ENCODE measurements around the gene ACOXL. TPM values are rescaled to one million over a fixed set of nuclear protein-coding genes. Genes with fewer than 3 reads are reported as not detected.
A peak's percentile ranks its signal among the peaks of the same experiment; 100 is the strongest.

Gene ACOXL
- total RNA-seq, 1 donor from 2014 or later: 0.58 TPM

DNA sequence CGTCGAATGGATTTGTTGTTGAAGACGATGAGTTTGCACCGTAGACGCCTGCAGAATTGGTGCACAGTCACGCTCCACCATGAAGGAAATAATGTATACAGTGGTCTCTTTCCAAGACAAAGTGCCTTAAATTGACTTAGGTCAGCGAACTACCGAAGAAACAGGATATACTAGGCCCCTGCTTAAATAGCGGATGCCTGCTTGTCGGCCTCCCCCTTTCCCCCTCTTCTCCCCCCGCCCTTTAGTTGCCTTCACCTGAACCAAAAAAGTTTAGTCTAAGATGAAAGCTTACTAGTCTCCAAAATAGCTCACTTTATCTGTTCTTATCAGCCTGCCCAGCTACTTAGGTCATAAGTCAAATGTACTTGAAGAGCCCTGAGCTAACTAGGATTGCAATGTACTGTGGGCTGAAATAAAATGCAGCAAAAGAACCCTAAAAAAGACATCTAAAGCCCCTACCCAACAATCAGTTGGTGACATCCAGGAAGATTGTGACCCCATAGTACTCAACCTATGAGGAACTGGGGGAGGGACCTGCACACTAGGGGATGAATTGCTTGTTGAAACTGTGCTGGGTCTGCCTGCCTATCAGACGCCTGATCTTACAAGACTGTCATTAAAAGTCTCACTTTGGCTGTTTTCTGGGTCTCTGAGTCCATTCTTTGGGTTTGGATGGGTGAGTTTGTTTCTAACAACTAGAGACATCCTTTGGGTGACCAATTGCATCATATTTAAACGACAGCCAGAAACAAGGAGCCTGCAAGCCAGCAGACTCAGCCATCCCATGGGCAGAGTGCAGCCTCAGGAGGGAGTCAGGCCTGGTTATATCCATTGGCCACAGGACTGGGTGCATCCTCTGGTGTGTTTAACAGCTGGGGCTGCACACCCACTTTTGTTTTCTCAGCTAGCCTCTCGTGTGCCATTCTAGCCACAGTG lies 14.5 kb downstream of the ACOXL start:
- no peak for DNase-seq (ENCODE audit: low read depth)
- peaks cover 13% of the 10 kb centered on the region for H3K27me3 ChIP-seq (ENCODE audit: control insufficient read depth, insufficient read depth, low read length)
- H3K4me3 ChIP-seq (ENCODE audit: low read depth, low read length): no peak overlapping the region
- no peaks in the 10 kb centered on the region for H3K36me3 ChIP-seq (ENCODE audit: control insufficient read depth, insufficient read depth, low read length)
- TF ChIP-seq, protein P1, sequence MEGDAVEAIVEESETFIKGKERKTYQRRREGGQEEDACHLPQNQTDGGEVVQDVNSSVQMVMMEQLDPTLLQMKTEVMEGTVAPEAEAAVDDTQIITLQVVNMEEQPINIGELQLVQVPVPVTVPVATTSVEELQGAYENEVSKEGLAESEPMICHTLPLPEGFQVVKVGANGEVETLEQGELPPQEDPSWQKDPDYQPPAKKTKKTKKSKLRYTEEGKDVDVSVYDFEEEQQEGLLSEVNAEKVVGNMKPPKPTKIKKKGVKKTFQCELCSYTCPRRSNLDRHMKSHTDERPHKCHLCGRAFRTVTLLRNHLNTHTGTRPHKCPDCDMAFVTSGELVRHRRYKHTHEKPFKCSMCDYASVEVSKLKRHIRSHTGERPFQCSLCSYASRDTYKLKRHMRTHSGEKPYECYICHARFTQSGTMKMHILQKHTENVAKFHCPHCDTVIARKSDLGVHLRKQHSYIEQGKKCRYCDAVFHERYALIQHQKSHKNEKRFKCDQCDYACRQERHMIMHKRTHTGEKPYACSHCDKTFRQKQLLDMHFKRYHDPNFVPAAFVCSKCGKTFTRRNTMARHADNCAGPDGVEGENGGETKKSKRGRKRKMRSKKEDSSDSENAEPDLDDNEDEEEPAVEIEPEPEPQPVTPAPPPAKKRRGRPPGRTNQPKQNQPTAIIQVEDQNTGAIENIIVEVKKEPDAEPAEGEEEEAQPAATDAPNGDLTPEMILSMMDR (IDR thresholded peaks at IDR 0.05; ENCODE audit: insufficient read depth, low read length, poor library complexity, severe bottlenecking): no peak

DNA sequence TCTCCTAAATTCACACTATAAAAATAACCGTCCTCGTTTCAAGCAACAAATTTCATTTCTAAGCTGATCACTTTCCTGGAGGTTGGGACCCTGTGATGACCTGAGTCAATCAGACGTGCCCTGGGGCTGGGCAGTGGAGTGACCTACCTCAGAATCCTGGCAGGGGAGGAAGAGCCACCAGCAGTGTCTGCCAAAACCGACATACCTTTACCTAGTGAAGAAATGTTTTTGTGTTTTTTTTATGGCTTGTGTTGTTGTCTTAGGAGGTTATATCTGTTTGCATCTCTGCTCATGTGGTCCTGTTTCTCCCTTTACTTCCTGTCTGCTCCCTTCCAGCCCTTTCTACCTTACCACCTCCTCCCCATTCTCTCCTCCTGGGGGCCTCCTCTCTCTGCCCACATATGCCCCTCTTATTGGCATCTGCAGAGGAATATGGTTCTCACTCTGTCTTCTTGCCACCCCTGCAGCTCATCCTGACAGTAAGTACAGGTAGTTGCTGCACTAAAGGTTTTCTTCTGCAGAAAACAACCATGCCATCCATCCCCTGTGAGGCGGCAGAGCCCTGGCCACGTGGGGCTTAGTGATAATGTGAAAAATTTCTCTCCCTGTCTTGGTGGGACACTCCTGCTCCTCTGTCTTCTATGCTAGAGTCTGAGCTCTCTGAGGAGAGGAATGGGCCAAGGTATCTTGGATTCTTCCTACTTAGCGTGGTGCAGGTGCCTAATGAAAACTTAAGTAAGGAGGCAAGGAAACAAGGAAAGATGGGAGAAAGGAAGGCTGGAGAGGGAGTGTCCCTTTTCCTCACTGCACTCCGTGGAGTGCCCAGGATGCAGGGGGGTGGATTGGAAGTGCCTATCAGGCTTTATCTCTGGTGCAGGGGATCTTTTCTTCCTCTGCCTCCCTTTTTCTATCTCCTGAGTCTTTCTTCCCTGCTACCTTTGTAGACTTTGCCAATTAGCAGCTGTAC lies 15.4 kb downstream of the ACOXL start:
- no peak for DNase-seq (ENCODE audit: low read depth)
- TF ChIP-seq, protein P1 (IDR thresholded peaks at IDR 0.05; ENCODE audit: insufficient read depth, low read length, poor library complexity, severe bottlenecking): no peak
- Histone ChIP-seq H3K36me3 (ENCODE audit: control insufficient read depth, insufficient read depth, low read length) (no peaks in the 10 kb centered on the region), H3K4me3 (ENCODE audit: low read depth, low read length) (no peak overlapping the region), H3K27me3 (ENCODE audit: control insufficient read depth, insufficient read depth, low read length) (peaks cover 13% of the 10 kb centered on the region)

DNA sequence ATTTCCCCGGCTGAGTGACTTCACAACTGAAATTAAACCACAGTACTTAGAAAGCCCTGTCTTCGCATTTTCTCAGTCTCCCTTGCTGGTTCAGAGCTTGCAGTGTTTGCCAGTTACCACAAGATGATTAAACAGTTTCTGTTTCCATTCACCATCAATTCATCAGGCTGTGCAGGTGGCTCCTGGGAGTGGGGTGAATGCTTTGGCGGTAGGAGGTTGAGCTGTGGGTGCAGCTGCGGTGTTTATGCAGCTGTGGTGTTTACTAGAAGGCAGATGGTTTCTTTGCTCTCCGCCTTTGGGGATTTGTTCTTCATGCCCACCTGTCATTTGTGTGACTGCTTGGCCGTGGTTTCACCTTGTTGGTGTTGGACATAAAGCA lies 16.1 kb downstream of the ACOXL start:
- Histone ChIP-seq H3K36me3 (ENCODE audit: control insufficient read depth, insufficient read depth, low read length) (no peaks in the 10 kb centered on the region), H3K27me3 (ENCODE audit: control insufficient read depth, insufficient read depth, low read length) (peaks cover 13% of the 10 kb centered on the region), H3K4me3 (ENCODE audit: low read depth, low read length) (no peak overlapping the region)
- TF ChIP-seq, protein P1 (IDR thresholded peaks at IDR 0.05; ENCODE audit: insufficient read depth, low read length, poor library complexity, severe bottlenecking): no peak
- peak; percentile 55 for DNase-seq (ENCODE audit: low read depth)

DNA sequence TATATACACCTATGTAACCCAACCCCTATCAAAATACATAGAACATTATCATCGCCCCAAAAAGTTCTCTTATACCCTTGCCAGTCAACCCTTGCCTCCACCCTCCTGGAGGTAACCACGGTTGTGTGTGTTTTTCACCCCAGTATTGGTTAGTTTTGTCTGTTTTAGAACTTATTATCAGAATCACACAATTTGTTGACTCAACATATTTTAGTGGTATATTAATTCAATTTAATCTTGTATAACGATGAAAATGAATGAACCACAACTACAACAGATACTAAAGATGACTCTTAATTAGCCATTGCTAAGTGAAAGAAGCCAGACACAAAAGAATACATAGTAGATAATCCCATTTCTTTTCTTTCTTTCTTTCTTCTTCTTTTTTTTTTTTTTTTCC lies 19.3 kb downstream of the ACOXL start:
- peaks cover 5% of the 10 kb centered on the region for H3K27me3 ChIP-seq (ENCODE audit: control insufficient read depth, insufficient read depth, low read length)
- no peak overlapping the region for H3K4me3 ChIP-seq (ENCODE audit: low read depth, low read length)
- H3K36me3 ChIP-seq (ENCODE audit: control insufficient read depth, insufficient read depth, low read length): no peaks in the 10 kb centered on the region
- TF ChIP-seq, protein P1 (IDR thresholded peaks at IDR 0.05; ENCODE audit: insufficient read depth, low read length, poor library complexity, severe bottlenecking): no peak
- no peak for DNase-seq (ENCODE audit: low read depth)

DNA sequence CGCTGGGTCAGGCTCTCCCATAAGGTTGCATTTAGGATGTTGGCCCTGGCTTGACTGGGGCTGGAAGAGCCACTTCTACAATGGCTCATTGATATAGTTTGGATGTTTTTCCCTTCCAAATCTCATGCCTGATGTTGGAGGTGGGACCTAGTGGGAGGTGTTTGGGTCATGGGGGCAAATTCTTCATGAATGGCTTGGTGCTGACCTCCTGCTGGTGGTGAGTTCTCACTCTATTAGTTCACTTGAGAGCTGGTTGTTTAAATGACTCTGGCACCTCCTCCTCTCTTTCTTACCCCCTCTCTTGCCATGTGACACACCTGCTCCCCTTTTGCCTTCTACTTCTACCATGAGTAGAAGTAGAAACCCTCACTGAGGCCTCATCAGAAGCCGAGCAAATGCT lies 20.5 kb downstream of the ACOXL start:
- H3K4me3 ChIP-seq (ENCODE audit: low read depth, low read length): no peak overlapping the region
- no peak for DNase-seq (ENCODE audit: low read depth)
- no peaks in the 10 kb centered on the region for H3K36me3 ChIP-seq (ENCODE audit: control insufficient read depth, insufficient read depth, low read length)
- peaks cover 5% of the 10 kb centered on the region for H3K27me3 ChIP-seq (ENCODE audit: control insufficient read depth, insufficient read depth, low read length)
- TF ChIP-seq, protein P1 (IDR thresholded peaks at IDR 0.05; ENCODE audit: insufficient read depth, low read length, poor library complexity, severe bottlenecking): no peak

All from kidney epithelial cell (primary cell).